ENCODE data around the gene VPS9D1. TPM values are rescaled to one million over a fixed set of nuclear protein-coding genes. Genes with fewer than 3 reads are reported as not detected.

Gene VPS9D1
- total and polyA plus RNA-seq, 7 donors = 3.8 to 19.2 (median 5.3) TPM

DNA sequence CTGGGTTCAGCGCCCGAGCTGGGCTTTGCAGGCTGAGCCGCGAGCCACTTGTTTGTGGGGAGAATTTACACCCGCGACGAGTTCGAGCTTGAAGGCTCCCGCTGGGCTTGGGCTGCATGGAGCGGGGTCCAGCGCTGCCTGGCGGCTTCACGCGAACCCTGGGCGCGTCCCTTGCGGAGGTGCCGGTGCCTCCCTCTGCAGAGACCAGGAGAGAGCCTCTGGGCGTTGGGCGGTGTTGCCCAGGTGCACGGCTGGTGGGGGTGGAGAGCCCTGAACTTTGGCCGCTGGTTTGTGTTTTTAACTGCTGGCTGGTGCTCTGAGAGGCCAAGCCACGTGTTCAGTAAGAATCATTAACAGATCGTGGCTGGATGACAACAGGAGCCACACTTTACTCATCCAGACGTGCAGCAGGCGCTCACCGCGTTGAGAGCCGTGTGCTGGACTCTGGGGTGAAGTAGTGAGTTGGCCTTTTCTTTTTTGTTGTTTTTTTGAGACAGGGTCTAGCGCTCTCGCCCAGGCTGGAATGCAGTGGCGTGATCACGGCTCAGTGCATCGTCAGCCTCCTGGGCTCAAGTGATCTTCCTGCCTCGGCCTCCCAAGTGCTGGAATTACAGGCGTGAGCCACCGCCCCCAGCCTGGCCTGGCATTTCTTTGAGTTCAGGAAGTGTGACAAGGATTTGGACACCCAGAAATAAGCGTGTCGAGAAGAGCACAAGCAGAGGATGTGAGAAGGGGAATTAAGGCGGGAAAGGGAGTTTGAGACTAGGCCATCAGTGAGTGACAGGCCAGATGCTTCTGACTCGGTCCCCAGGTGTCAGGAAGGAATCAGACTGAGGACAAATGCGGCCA, 33.4 kb downstream of the VPS9D1 start:
- no peak for TF ChIP-seq POLR2A (IDR thresholded peaks at IDR 0.05)
- no peak for TF ChIP-seq EP300 (IDR thresholded peaks at IDR 0.05)
- TF ChIP-seq POLR2AphosphoS5 (IDR thresholded peaks at IDR 0.05) = no peak
- TF ChIP-seq, protein P1, sequence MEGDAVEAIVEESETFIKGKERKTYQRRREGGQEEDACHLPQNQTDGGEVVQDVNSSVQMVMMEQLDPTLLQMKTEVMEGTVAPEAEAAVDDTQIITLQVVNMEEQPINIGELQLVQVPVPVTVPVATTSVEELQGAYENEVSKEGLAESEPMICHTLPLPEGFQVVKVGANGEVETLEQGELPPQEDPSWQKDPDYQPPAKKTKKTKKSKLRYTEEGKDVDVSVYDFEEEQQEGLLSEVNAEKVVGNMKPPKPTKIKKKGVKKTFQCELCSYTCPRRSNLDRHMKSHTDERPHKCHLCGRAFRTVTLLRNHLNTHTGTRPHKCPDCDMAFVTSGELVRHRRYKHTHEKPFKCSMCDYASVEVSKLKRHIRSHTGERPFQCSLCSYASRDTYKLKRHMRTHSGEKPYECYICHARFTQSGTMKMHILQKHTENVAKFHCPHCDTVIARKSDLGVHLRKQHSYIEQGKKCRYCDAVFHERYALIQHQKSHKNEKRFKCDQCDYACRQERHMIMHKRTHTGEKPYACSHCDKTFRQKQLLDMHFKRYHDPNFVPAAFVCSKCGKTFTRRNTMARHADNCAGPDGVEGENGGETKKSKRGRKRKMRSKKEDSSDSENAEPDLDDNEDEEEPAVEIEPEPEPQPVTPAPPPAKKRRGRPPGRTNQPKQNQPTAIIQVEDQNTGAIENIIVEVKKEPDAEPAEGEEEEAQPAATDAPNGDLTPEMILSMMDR (IDR thresholded peaks at IDR 0.05) = no peak
- H3K9me3 ChIP-seq = no peaks in the 10 kb centered on the region
- peak overlapping the region; percentile 85 to 94 (median 88) for H3K4me3 ChIP-seq
- H3K27ac ChIP-seq = peak overlapping the region; percentile 88 to 92 (median 89)
- WGBS, 2 donors = 3 to 13% methylated on average over 42 of the region's 42 CpGs
- no peak for DNase-seq
- intact Hi-C loops (cut with DNase I) = loop anchor here (5.0 kb wide), 1 partner anchor 185 kb away; the partner anchor contains the start of gene TCF25
- peaks cover 5 to 21% (median 13%) of the 10 kb centered on the region in 4 donors for H3K36me3 ChIP-seq
- no peaks in the 10 kb centered on the region for H3K27me3 ChIP-seq
- H3K4me1 ChIP-seq = peaks cover 0 to 19% (median 14%) of the 10 kb centered on the region in 4 donors

DNA sequence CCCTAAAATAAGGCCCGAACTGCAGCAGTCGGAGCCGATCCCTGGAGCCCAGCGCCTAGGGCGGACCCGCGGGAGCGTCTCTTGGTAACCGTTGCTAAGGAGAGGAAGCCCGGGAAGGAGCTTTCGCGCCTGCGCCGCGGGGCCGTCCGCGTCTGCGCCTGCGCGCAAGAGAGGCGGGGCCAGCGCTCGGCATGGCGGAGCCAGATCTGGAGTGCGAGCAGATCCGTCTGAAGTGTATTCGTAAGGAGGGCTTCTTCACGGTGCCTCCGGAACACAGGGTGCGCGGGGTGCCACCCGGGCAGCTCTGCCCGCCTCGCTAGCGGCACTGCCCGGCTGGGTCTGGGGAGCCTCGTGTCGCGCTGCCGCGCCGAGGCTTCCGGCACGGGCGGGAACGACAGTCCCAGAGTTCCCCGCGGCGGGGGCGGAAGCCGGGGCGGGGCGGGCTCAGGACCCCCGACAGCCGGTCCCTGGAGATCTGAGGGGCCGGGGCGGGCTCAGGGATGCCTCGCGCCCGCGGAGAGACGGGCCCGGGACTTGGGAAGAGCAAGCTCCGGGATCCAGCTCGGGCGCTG, 34.1 kb downstream of the VPS9D1 start, which contains the start of gene CDK10:
Gene CDK10 (plus strand): TSS at position 170 of the 572 bp plus-strand sequence. CDS start 22 bp downstream, at position 192.
- DNase-seq = peak; percentile 94
- Histone ChIP-seq H3K4me3 (peak within 1 kb of the TSS; percentile 85 to 94 (median 88)), H3K36me3 (peaks cover 0 to 14% (median 7%) of the 10 kb centered on the region in 4 donors), H3K4me1 (peaks cover 0 to 19% (median 14%) of the 10 kb centered on the region in 4 donors), H3K27ac (peak within 1 kb of the TSS; percentile 88 to 92 (median 89)), H3K27me3 (no peaks in the 10 kb centered on the region), H3K9me3 (no peaks in the 10 kb centered on the region)
- peak; percentile 70 to 94 (median 92) for TF ChIP-seq POLR2AphosphoS5 (IDR thresholded peaks at IDR 0.05)
- TF ChIP-seq, protein P1 (IDR thresholded peaks at IDR 0.05) = no peak
- peak; percentile 33 to 61 for TF ChIP-seq POLR2A (IDR thresholded peaks at IDR 0.05)
- TF ChIP-seq EP300 (IDR thresholded peaks at IDR 0.05) = no peak
- 1% methylated on average over 67 of the region's 67 CpGs for WGBS, 2 donors
- intact Hi-C loops (cut with DNase I) = loop anchor here (5.0 kb wide), 1 partner anchor 186 kb away; the partner anchor contains the start of gene TCF25

DNA sequence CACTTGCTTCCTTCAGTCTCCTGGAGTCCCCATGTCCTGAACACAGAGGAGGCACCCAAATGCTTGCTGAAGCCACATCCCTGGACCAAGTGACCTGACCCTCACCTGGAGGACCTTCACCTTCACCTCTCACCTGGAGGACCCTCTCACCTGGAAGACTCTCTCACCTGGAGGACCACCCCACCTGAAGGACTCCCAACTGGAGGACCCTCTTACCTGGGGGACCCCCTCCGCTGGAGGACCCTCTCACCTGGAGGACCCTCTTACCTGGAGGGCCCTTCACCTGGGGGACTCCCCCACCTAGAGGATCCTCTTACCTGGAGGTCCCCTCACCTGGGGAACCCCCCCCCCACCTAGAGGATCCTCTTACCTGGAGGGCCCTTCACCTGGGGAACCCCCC, 34.8 kb downstream of the VPS9D1 start:
- 88 to 98% methylated on average over 1 of the region's 1 CpG for WGBS, 2 donors
- Histone ChIP-seq H3K36me3 (peaks cover 0 to 8% (median 1%) of the 10 kb centered on the region in 4 donors), H3K27me3 (no peaks in the 10 kb centered on the region), H3K27ac (no peak overlapping the region), H3K4me1 (peaks cover 0 to 19% (median 14%) of the 10 kb centered on the region in 4 donors), H3K9me3 (no peaks in the 10 kb centered on the region), H3K4me3 (peak overlapping the region in 1 of 4 donors; percentile 94)
- no peak for DNase-seq
- TF ChIP-seq, protein P1 (IDR thresholded peaks at IDR 0.05) = no peak
- TF ChIP-seq POLR2A (IDR thresholded peaks at IDR 0.05) (no peak), POLR2AphosphoS5 (IDR thresholded peaks at IDR 0.05) (no peak), EP300 (IDR thresholded peaks at IDR 0.05) (no peak)
- intact Hi-C loops (cut with DNase I) = loop anchor here (5.0 kb wide), 1 partner anchor 186 kb away; the partner anchor contains the start of gene TCF25

DNA sequence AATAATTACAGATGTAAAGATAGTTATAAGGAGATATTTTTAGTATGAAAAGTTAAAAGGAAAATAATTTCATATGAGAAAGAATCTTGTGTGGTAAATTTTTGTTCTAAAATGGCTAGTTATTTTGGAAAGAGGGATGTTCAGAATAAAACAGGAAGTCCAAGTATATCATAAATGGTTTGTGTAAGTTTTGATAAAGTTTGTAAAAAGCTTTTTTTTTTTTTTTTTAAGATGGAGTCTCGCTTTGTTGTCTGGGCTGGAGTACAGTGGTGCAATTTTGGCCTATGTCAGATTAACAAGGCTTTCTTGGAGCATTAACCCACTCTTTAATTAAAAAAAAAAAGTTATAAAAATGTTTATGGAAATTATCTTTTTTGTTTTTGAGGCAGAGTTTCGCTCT, 42.4 kb downstream of the VPS9D1 start:
- no peak for DNase-seq
- Histone ChIP-seq H3K27me3 (no peaks in the 10 kb centered on the region), H3K4me3 (no peak overlapping the region), H3K36me3 (no peaks in the 10 kb centered on the region), H3K4me1 (no peaks in the 10 kb centered on the region), H3K27ac (no peak overlapping the region), H3K9me3 (no peaks in the 10 kb centered on the region)
- TF ChIP-seq POLR2A (IDR thresholded peaks at IDR 0.05) = no peak
- TF ChIP-seq, protein P1 (IDR thresholded peaks at IDR 0.05) = no peak
- TF ChIP-seq EP300 (IDR thresholded peaks at IDR 0.05) = no peak
- TF ChIP-seq POLR2AphosphoS5 (IDR thresholded peaks at IDR 0.05) = no peak
- intact Hi-C loops (cut with DNase I) = no loop called here
- 96 to 97% methylated on average over 2 of the region's 2 CpGs for WGBS, 2 donors
